Spinal cord (tissue), 10 donors: Measurements from ENCODE around the gene CFAP77. TPM values are rescaled to one million over a fixed set of nuclear protein-coding genes. Genes with fewer than 3 reads are reported as not detected.
"Not testable (repeated sequence)": the region's sequence is repeated elsewhere in the genome, so short reads cannot be mapped to it uniquely, and the experiment has no call there.

Experiments
- DNase-seq, 6 donors: peaks; one replicate each; pipeline versions ENCODE4 v3.0.0 to v3.0.0-alpha.2; 2013 to 2015; ENCODE audit warnings: low spot score in 6 of 6, low read depth in 4 of 6
- H3K27ac ChIP-seq: one replicate; pipeline ENCODE4 v1.5.1; 2013; ENCODE audit warnings: low read depth, low read length, control low read depth
- H3K27me3 ChIP-seq: one replicate; pipeline ENCODE4 v1.6.1; 2013; ENCODE audit warnings: low read length; ENCODE audit not compliant: control insufficient read depth, insufficient read depth
- H3K36me3 ChIP-seq: one replicate; pipeline ENCODE4 v1.6.1; 2013; ENCODE audit warnings: low read length; ENCODE audit not compliant: control insufficient read depth, insufficient read depth
- H3K4me1 ChIP-seq: one replicate; pipeline ENCODE4 v1.6.1; 2013; ENCODE audit warnings: low read length; ENCODE audit not compliant: control insufficient read depth, insufficient read depth
- H3K4me3 ChIP-seq: one replicate; pipeline ENCODE4 v1.5.1; 2013; ENCODE audit warnings: low read depth, low read length, control low read depth
- H3K9me3 ChIP-seq: one replicate; pipeline ENCODE4 v1.6.1; 2013; ENCODE audit warnings: low read length; ENCODE audit not compliant: control insufficient read depth, insufficient read depth
- WGBS: methylation state at CpG from one replicate; pipeline ENCODE4 v1.1.5; 2013; ENCODE audit warnings: missing lambda C conversion rate; ENCODE audit not compliant: insufficient coverage; 5-methylcytosine and 5-hydroxymethylcytosine counted together
- polyA plus RNA-seq, 2 donors: library from polyadenylated mRNA; unstranded; fragments of 120-200 nt; gene quantifications; one replicate each; pipeline ENCODE4 v1.2.1, GENCODE V29; 2013; ENCODE audit not compliant: insufficient read length in 2 of 2
- total RNA-seq, 2 donors: library from RNA; depleted of rRNA in 1 of 2; stranded (reverse); fragments of 120-200 nt in 1 of 2; fragments of >200 nt in 1 of 2; gene quantifications; one replicate each; pipeline versions ENCODE4 v1.2.3 to v1.2.4, GENCODE V29; 2013 to 2014
- donor health status: healthy.

CFAP77 gene
- total and polyA plus RNA-seq, 4 donors, result 0.30 to 6.9 (median 4.7) TPM

- Histone ChIP-seq H3K4me3 (no peak overlapping the region), H3K27me3 (peaks cover 9% of the 10 kb centered on the region), H3K9me3 (no peaks in the 10 kb centered on the region), H3K27ac (no peak overlapping the region), H3K4me1 (peaks cover 10% of the 10 kb centered on the region), H3K36me3 (no peaks in the 10 kb centered on the region)
- DNase-seq, result peak in 2 of 6 donors; percentile 51 to 59
- WGBS, result 28% methylated on average over 21 of the region's 26 CpGs
These were observed 146.7 kb downstream of the CFAP77 start for GRCh38 chr9:132556714-132557113.

- DNase-seq, result no peak
- peaks cover 10% of the 10 kb centered on the region for H3K27me3 ChIP-seq
- 75% methylated on average over 14 of the region's 15 CpGs for WGBS
- no peaks in the 10 kb centered on the region for H3K36me3 ChIP-seq
- H3K27ac ChIP-seq, result no peak overlapping the region
- peaks cover 13% of the 10 kb centered on the region for H3K4me1 ChIP-seq
- no peak overlapping the region for H3K4me3 ChIP-seq
- H3K9me3 ChIP-seq, result no peaks in the 10 kb centered on the region
These were observed 147.1 kb downstream of the CFAP77 start for GRCh38 chr9:132557159-132557558.

- no peaks in the 10 kb centered on the region for H3K9me3 ChIP-seq
- no peak for DNase-seq
- no peak overlapping the region for H3K4me3 ChIP-seq
- no peaks in the 10 kb centered on the region for H3K36me3 ChIP-seq
- no CpG with 5 or more reads among the region's 2 CpGs for WGBS
- H3K27ac ChIP-seq, result no peak overlapping the region
- peaks cover 13% of the 10 kb centered on the region for H3K4me1 ChIP-seq
- peaks cover 10% of the 10 kb centered on the region for H3K27me3 ChIP-seq
These were observed 149.7 kb downstream of the CFAP77 start for GRCh38 chr9:132559711-132560110.

GRCh38 chr9:132560616-132561202, 150.7 kb downstream of the CFAP77 start:
- Histone ChIP-seq H3K9me3 (no peaks in the 10 kb centered on the region), H3K4me1 (peaks cover 13% of the 10 kb centered on the region), H3K4me3 (no peak overlapping the region), H3K27ac (no peak overlapping the region), H3K27me3 (peaks cover 8% of the 10 kb centered on the region), H3K36me3 (no peaks in the 10 kb centered on the region)
- 37% methylated on average over 12 of the region's 14 CpGs for WGBS
- peak in 1 of 6 donors; percentile 17 for DNase-seq

GRCh38 chr9:132562306-132562573, 152.2 kb downstream of the CFAP77 start:
- peaks cover 8% of the 10 kb centered on the region for H3K27me3 ChIP-seq
- H3K27ac ChIP-seq, result no peak overlapping the region
- peaks cover 8% of the 10 kb centered on the region for H3K4me1 ChIP-seq
- H3K9me3 ChIP-seq, result no peaks in the 10 kb centered on the region
- H3K4me3 ChIP-seq, result no peak overlapping the region
- no peak for DNase-seq
- no peaks in the 10 kb centered on the region for H3K36me3 ChIP-seq
- 38% methylated on average over 1 of the region's 4 CpGs for WGBS

- no peak overlapping the region for H3K27ac ChIP-seq
- 40% methylated on average over 5 of the region's 6 CpGs for WGBS
- H3K4me1 ChIP-seq, result peaks cover 8% of the 10 kb centered on the region
- H3K27me3 ChIP-seq, result peaks cover 10% of the 10 kb centered on the region
- peak in 1 of 6 donors; percentile 83 for DNase-seq
- no peak overlapping the region for H3K4me3 ChIP-seq
- H3K9me3 ChIP-seq, result no peaks in the 10 kb centered on the region
- H3K36me3 ChIP-seq, result no peaks in the 10 kb centered on the region
These were observed 154.5 kb downstream of the CFAP77 start for GRCh38 chr9:132564526-132564925.

GRCh38 chr9:132568787-132569186, 158.8 kb downstream of the CFAP77 start:
- H3K4me3 ChIP-seq, H3K36me3 ChIP-seq, H3K9me3 ChIP-seq, H3K27ac ChIP-seq, H3K27me3 ChIP-seq, DNase-seq, H3K4me1 ChIP-seq: not testable (repeated sequence)
- 100% methylated on average over 1 of the region's 2 CpGs for WGBS

- peaks cover 24% of the 10 kb centered on the region for H3K27me3 ChIP-seq
- no peak overlapping the region for H3K27ac ChIP-seq
- H3K4me1 ChIP-seq, result no peaks in the 10 kb centered on the region
- 78% methylated on average over 12 of the region's 15 CpGs for WGBS
- no peaks in the 10 kb centered on the region for H3K36me3 ChIP-seq
- H3K4me3 ChIP-seq, result no peak overlapping the region
- no peaks in the 10 kb centered on the region for H3K9me3 ChIP-seq
- DNase-seq, result no peak
These were observed 162.0 kb downstream of the CFAP77 start for GRCh38 chr9:132571806-132572600.

- no peaks in the 10 kb centered on the region for H3K9me3 ChIP-seq
- peaks cover 31% of the 10 kb centered on the region for H3K27me3 ChIP-seq
- no peak overlapping the region for H3K4me3 ChIP-seq
- H3K27ac ChIP-seq, result no peak overlapping the region
- H3K36me3 ChIP-seq, result no peaks in the 10 kb centered on the region
- no peaks in the 10 kb centered on the region for H3K4me1 ChIP-seq
- 29% methylated on average over 4 of the region's 8 CpGs for WGBS
- no peak for DNase-seq
These were observed 162.9 kb downstream of the CFAP77 start for GRCh38 chr9:132572921-132573320.

GRCh38 chr9:132575005-132575609, 165.1 kb downstream of the CFAP77 start:
- peaks cover 53% of the 10 kb centered on the region for H3K27me3 ChIP-seq
- WGBS, result 9% methylated on average over 12 of the region's 16 CpGs

More at GRCh38 chr9:132575005-132575609, 165.1 kb downstream of the CFAP77 start:
- peak in 5 of 6 donors; percentile 51 to 94 (median 62) for DNase-seq
- H3K4me1 ChIP-seq, result peaks cover 6% of the 10 kb centered on the region
- H3K36me3 ChIP-seq, result no peaks in the 10 kb centered on the region
- H3K27ac ChIP-seq, result no peak overlapping the region
- no peak overlapping the region for H3K4me3 ChIP-seq
- H3K9me3 ChIP-seq, result no peaks in the 10 kb centered on the region
